Measurements from ENCODE around the gene RAB30.

DNA sequence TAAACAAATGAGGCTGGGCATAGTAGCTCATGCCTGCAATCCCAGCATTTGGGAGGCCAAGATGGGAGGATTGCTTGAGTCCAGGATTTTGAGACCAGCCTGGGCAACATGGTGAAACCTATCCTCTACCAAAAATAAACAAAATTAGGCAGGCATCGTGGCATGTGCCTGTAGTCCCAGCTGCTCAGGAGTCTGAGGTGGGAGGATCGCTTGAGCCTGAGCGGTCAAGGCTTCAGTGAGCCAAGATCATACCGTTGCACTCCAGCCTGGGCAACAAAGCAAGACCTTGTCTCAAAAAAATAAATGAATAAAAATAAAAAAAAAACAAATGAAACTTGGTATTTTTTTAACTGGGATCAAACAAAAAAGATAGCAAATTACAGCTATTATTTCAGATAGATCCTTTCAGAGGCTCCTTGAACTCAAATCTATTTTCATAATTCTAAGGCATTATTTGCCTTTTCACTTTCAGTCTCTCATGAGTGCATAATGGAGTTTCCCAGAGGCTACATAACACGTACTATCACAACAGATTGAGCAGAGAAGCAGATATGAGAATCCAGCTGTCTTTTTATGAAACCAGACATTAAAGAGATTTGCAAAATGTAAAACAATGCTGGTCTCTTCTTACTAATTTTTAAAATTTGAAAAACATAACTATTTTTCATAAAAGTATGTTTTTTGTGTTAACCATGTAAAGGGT, 147.0 kb downstream of the RAB30 start:
- TF ChIP-seq AFF4 (CRISPR knock-in tag; IDR thresholded peaks at IDR 0.05; ENCODE audit: borderline replicate concordance) (no peak), MYBL2 (CRISPR knock-in tag; IDR thresholded peaks at IDR 0.05) (no peak), ZNF121 (CRISPR knock-in tag; IDR thresholded peaks at IDR 0.05) (no peak), SP1 (CRISPR knock-in tag; conservative IDR thresholded peaks at IDR 0.05) (no peak), CTCF (IDR thresholded peaks at IDR 0.05) (no peak)

Measured in WTC11 (cell line).